ENCODE data around the gene RNASE1.

DNA sequence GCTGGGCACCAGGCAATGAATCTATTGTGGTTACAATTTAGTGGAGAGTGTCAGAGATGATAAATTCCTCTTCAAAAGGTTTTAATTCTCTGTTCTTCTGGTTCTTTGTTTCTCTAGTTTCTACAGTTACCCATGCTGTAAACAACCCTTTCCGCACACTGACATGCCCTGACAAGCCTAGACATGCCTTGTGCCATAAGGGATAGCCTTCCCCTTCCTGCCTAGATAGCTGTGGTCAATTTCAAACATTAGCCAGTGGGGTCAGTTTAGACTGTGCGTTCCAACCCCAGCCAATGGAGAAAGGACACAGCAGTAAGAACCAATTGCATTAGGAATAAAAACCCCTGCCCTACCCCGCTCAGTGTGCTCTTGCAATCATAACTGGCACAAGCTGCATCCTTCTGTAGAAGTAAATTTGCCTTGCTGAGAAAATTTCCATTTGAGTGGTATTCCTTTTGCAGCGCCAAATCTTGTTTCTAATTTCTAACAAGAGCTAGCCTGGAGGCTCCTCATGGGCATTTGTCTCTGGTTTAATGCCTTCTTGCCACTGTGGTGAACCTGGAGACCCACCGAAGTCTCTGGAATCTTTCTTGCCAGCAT, 50.6 kb downstream of the RNASE1 start:
- TF ChIP-seq JUND (IDR thresholded peaks at IDR 0.05), result no peak
- TF ChIP-seq TAF1 (conservative IDR thresholded peaks at IDR 0.05), result no peak
- TF ChIP-seq, protein P1, sequence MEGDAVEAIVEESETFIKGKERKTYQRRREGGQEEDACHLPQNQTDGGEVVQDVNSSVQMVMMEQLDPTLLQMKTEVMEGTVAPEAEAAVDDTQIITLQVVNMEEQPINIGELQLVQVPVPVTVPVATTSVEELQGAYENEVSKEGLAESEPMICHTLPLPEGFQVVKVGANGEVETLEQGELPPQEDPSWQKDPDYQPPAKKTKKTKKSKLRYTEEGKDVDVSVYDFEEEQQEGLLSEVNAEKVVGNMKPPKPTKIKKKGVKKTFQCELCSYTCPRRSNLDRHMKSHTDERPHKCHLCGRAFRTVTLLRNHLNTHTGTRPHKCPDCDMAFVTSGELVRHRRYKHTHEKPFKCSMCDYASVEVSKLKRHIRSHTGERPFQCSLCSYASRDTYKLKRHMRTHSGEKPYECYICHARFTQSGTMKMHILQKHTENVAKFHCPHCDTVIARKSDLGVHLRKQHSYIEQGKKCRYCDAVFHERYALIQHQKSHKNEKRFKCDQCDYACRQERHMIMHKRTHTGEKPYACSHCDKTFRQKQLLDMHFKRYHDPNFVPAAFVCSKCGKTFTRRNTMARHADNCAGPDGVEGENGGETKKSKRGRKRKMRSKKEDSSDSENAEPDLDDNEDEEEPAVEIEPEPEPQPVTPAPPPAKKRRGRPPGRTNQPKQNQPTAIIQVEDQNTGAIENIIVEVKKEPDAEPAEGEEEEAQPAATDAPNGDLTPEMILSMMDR (IDR thresholded peaks at IDR 0.05; ENCODE audit: low read depth, low read length, missing input control), result no peak
- TF ChIP-seq SP1 (IDR thresholded peaks at IDR 0.05), result no peak
- no peak for TF ChIP-seq RXRA (IDR thresholded peaks at IDR 0.05)
- TF ChIP-seq, protein P2, sequence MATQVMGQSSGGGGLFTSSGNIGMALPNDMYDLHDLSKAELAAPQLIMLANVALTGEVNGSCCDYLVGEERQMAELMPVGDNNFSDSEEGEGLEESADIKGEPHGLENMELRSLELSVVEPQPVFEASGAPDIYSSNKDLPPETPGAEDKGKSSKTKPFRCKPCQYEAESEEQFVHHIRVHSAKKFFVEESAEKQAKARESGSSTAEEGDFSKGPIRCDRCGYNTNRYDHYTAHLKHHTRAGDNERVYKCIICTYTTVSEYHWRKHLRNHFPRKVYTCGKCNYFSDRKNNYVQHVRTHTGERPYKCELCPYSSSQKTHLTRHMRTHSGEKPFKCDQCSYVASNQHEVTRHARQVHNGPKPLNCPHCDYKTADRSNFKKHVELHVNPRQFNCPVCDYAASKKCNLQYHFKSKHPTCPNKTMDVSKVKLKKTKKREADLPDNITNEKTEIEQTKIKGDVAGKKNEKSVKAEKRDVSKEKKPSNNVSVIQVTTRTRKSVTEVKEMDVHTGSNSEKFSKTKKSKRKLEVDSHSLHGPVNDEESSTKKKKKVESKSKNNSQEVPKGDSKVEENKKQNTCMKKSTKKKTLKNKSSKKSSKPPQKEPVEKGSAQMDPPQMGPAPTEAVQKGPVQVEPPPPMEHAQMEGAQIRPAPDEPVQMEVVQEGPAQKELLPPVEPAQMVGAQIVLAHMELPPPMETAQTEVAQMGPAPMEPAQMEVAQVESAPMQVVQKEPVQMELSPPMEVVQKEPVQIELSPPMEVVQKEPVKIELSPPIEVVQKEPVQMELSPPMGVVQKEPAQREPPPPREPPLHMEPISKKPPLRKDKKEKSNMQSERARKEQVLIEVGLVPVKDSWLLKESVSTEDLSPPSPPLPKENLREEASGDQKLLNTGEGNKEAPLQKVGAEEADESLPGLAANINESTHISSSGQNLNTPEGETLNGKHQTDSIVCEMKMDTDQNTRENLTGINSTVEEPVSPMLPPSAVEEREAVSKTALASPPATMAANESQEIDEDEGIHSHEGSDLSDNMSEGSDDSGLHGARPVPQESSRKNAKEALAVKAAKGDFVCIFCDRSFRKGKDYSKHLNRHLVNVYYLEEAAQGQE (IDR thresholded peaks at IDR 0.05), result no peak
- no peak for TF ChIP-seq YY1 (IDR thresholded peaks at IDR 0.05)
- TF ChIP-seq, protein P3, sequence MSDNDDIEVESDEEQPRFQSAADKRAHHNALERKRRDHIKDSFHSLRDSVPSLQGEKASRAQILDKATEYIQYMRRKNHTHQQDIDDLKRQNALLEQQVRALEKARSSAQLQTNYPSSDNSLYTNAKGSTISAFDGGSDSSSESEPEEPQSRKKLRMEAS (IDR thresholded peaks at IDR 0.05), result no peak
- no peak for TF ChIP-seq FOXA1 (IDR thresholded peaks at IDR 0.05)
- TF ChIP-seq EGR1 (IDR thresholded peaks at IDR 0.05; ENCODE audit: low read depth in 2 of 2), result no peak
- TF ChIP-seq RAD21 (IDR thresholded peaks at IDR 0.05), result no peak
- TF ChIP-seq GABPA (IDR thresholded peaks at IDR 0.05 in 1 of 2, conservative IDR thresholded peaks at IDR 0.05 in 1 of 2), result no peak
